Kasumi-1 (cell line): ENCODE data around the gene SIN3B.

Source experiments
- DNase-seq, 2 experiments: peaks; one replicate each; lab custom pipeline; 2025; lab: John Stamatoyannopoulos, UW

SIN3B gene

GRCh38 chr19:16825312-16826052, 3.7 kb upstream of the SIN3B start:
- DNase-seq = no peak

GRCh38 chr19:16829822-16830289, 658 bp downstream of the SIN3B start:
- DNase-seq = no peak

GRCh38 chr19:16830679-16831078, 1.5 kb downstream of the SIN3B start:
- no peak for DNase-seq

- no peak for DNase-seq
These were observed 2.3 kb downstream of the SIN3B start for GRCh38 chr19:16831531-16831930.

- no peak for DNase-seq
These were observed 5.5 kb downstream of the SIN3B start for GRCh38 chr19:16834747-16835146.

- no peak for DNase-seq
These were observed 7.2 kb downstream of the SIN3B start for GRCh38 chr19:16836115-16837034.

- DNase-seq = no peak
These were observed 7.8 kb downstream of the SIN3B start for GRCh38 chr19:16837035-16837362.

GRCh38 chr19:16841391-16841926, 12.3 kb downstream of the SIN3B start:
- no peak for DNase-seq

- no peak for DNase-seq
These were observed 17.7 kb downstream of the SIN3B start for GRCh38 chr19:16846901-16847300.

GRCh38 chr19:16847430-16847829, 18.2 kb downstream of the SIN3B start:
- no peak for DNase-seq

GRCh38 chr19:16849168-16849567, 20.0 kb downstream of the SIN3B start:
- DNase-seq = no peak

GRCh38 chr19:16850133-16850532, 20.9 kb downstream of the SIN3B start:
- DNase-seq = no peak

- no peak for DNase-seq
These were observed 22.0 kb downstream of the SIN3B start for GRCh38 chr19:16851031-16851712.

- DNase-seq = no peak
These were observed 23.9 kb downstream of the SIN3B start for GRCh38 chr19:16853066-16853465.

GRCh38 chr19:16856091-16856490, 26.9 kb downstream of the SIN3B start:
- no peak for DNase-seq

GRCh38 chr19:16859626-16860025, 30.4 kb downstream of the SIN3B start:
- no peak for DNase-seq

- DNase-seq = no peak
These were observed 30.9 kb downstream of the SIN3B start for GRCh38 chr19:16860118-16860517.

- DNase-seq = no peak
These were observed 31.8 kb downstream of the SIN3B start for GRCh38 chr19:16861011-16861410.

GRCh38 chr19:16861834-16862233, 32.6 kb downstream of the SIN3B start:
- no peak for DNase-seq

GRCh38 chr19:16862826-16863415, 33.7 kb downstream of the SIN3B start:
- peak; percentile 17 for DNase-seq

- DNase-seq = no peak
These were observed 38.0 kb downstream of the SIN3B start for GRCh38 chr19:16867211-16867610.
